ENCODE data around the gene TOR1B. TPM values are rescaled to one million over a fixed set of nuclear protein-coding genes. Genes with fewer than 3 reads are reported as not detected.

Gene TOR1B
- total and polyA plus RNA-seq, 4 donors = 12.8 to 31.9 (median 17.8) TPM

GRCh38 chr9:129838707-129839259, 35.8 kb downstream of the TOR1B start:
- TF ChIP-seq ZBTB33 (IDR thresholded peaks at IDR 0.05) (no peak), RXRA (IDR thresholded peaks at IDR 0.05) (no peak), YY1 (IDR thresholded peaks at IDR 0.05) (no peak), HNF4A (conservative IDR thresholded peaks at IDR 0.05) (no peak), EGR1 (IDR thresholded peaks at IDR 0.05; ENCODE audit: low read depth in 2 of 2) (no peak), CTCF (IDR thresholded peaks at IDR 0.05; ENCODE audit: low read depth, low read length, missing input control) (no peak), REST (IDR thresholded peaks at IDR 0.05) (no peak), HNF4G (IDR thresholded peaks at IDR 0.05) (no peak), NR2F2 (IDR thresholded peaks at IDR 0.05) (no peak), ATF3 (IDR thresholded peaks at IDR 0.05) (no peak), FOXA2 (IDR thresholded peaks at IDR 0.05) (no peak), GABPA (IDR thresholded peaks at IDR 0.05 in 1 of 2, conservative IDR thresholded peaks at IDR 0.05 in 1 of 2) (no peak)
- Histone ChIP-seq H3K27ac (ENCODE audit: low read depth in 1 of 2, low read length in 2 of 2) (no peak overlapping the region), H3K9me3 (ENCODE audit: control insufficient read depth in 4 of 4, low read length in 3 of 4) (no peaks in the 10 kb centered on the region), H3K4me1 (ENCODE audit: control insufficient read depth in 4 of 4, insufficient read depth in 4 of 4, low read length in 3 of 4) (peaks cover 0 to 20% (median 17%) of the 10 kb centered on the region in 4 donors), H3K27me3 (ENCODE audit: control insufficient read depth in 4 of 4, insufficient read depth in 4 of 4, low read length in 3 of 4) (no peaks in the 10 kb centered on the region), H3K4me3 (ENCODE audit: low read depth in 1 of 3, low read length in 3 of 3) (no peak overlapping the region), H3K36me3 (ENCODE audit: control insufficient read depth in 4 of 4, insufficient read depth in 3 of 4, low read depth in 1 of 4, low read length in 3 of 4) (peaks cover 0 to 2% (median 0%) of the 10 kb centered on the region in 4 donors), H3K9ac (ENCODE audit: low read depth in 1 of 2, low read length in 2 of 2) (no peak overlapping the region)
- no peak for DNase-seq (ENCODE audit: low spot score)
- 91% methylated on average over 12 of the region's 12 CpGs for WGBS

GRCh38 chr9:129839324-129840023, 36.5 kb downstream of the TOR1B start:
- no peak overlapping the region for H3K27ac ChIP-seq (ENCODE audit: low read depth in 1 of 2, low read length in 2 of 2)
- no peak for DNase-seq (ENCODE audit: low spot score)
- 90% methylated on average over 10 of the region's 10 CpGs for WGBS
- peaks cover 0 to 2% (median 0%) of the 10 kb centered on the region in 4 donors for H3K36me3 ChIP-seq (ENCODE audit: control insufficient read depth in 4 of 4, insufficient read depth in 3 of 4, low read depth in 1 of 4, low read length in 3 of 4)
- H3K4me3 ChIP-seq (ENCODE audit: low read depth in 1 of 3, low read length in 3 of 3) = no peak overlapping the region
- H3K27me3 ChIP-seq (ENCODE audit: control insufficient read depth in 4 of 4, insufficient read depth in 4 of 4, low read length in 3 of 4) = no peaks in the 10 kb centered on the region
- no peaks in the 10 kb centered on the region for H3K9me3 ChIP-seq (ENCODE audit: control insufficient read depth in 4 of 4, low read length in 3 of 4)
- peaks cover 0 to 13% (median 11%) of the 10 kb centered on the region in 4 donors for H3K4me1 ChIP-seq (ENCODE audit: control insufficient read depth in 4 of 4, insufficient read depth in 4 of 4, low read length in 3 of 4)
- H3K9ac ChIP-seq (ENCODE audit: low read depth in 1 of 2, low read length in 2 of 2) = no peak overlapping the region
- TF ChIP-seq YY1 (IDR thresholded peaks at IDR 0.05) (no peak), TAF1 (conservative IDR thresholded peaks at IDR 0.05) (no peak), FOXA2 (IDR thresholded peaks at IDR 0.05) (no peak), EGR1 (IDR thresholded peaks at IDR 0.05; ENCODE audit: low read depth in 2 of 2) (no peak), ATF3 (IDR thresholded peaks at IDR 0.05) (no peak), REST (IDR thresholded peaks at IDR 0.05) (no peak), RAD21 (IDR thresholded peaks at IDR 0.05) (no peak), NR2F2 (IDR thresholded peaks at IDR 0.05) (no peak), GABPA (IDR thresholded peaks at IDR 0.05 in 1 of 2, conservative IDR thresholded peaks at IDR 0.05 in 1 of 2) (no peak), HNF4A (conservative IDR thresholded peaks at IDR 0.05) (no peak), RXRA (IDR thresholded peaks at IDR 0.05) (no peak), MAX (IDR thresholded peaks at IDR 0.05) (no peak)

Data from liver (tissue), 9 donors.